Measurements from ENCODE around the gene ATP1A3. TPM values are rescaled to one million over a fixed set of nuclear protein-coding genes. Genes with fewer than 3 reads are reported as not detected.
A peak's percentile ranks its signal among the peaks of the same experiment; 100 is the strongest.

Gene ATP1A3
- total RNA-seq, 1 experiment from 2014 or later, result 34.2 TPM

- ChIA-PET CTCF (interaction anchor here (0.7 to 2.6 kb wide), 12 partner anchors 8 to 68 kb away, joined by 3 to 22 read pairs (median 5); no protein-coding TSS in a partner anchor), POLR2A (no interaction called here)
- TF ChIP-seq MAX (CRISPR knock-in tag; IDR thresholded peaks at IDR 0.05), result no peak
- no peak for TF ChIP-seq TP53 (CRISPR knock-in tag; IDR thresholded peaks at IDR 0.05)
- no peak for TF ChIP-seq STAT6 (CRISPR knock-in tag; conservative IDR thresholded peaks at IDR 0.05; ENCODE audit: low read depth)
- peak; percentile 34; the same call in 1 of the 2 replicates for TF ChIP-seq CTCF (IDR thresholded peaks at IDR 0.05)
- ATAC-seq (peak; percentile 84), DNase-seq (ENCODE audit: low spot score) (peak; percentile 78)
- H3K36me3 Mint-ChIP-seq, result peaks cover 32% of the 10 kb centered on the region
- H3K9me3 Mint-ChIP-seq, result no peaks in the 10 kb centered on the region
- H3K4me3 Mint-ChIP-seq, result no peak overlapping the region
- H3K27ac Mint-ChIP-seq, result peak overlapping the region; percentile 78; the same call in 1 of the 2 replicates
- no peaks in the 10 kb centered on the region for H3K27me3 Mint-ChIP-seq (ENCODE audit: low read depth)
- peaks cover 1% of the 10 kb centered on the region for H3K4me1 Mint-ChIP-seq
Measured at GRCh38 chr19:42023121-42023942, 29.3 kb upstream of the ATP1A3 start.

GRCh38 chr19:42022616-42023015 is 28.6 kb upstream of the ATP1A3 start:
- no peaks in the 10 kb centered on the region for H3K4me1 Mint-ChIP-seq
- POLR2A ChIA-PET, result no interaction called here
- H3K36me3 Mint-ChIP-seq, result peaks cover 34% of the 10 kb centered on the region
- no peak overlapping the region for H3K4me3 Mint-ChIP-seq
- H3K9me3 Mint-ChIP-seq, result no peaks in the 10 kb centered on the region
- CTCF ChIA-PET, result interaction anchor here (0.7 to 2.6 kb wide), 6 partner anchors 10 to 69 kb away, joined by 3 to 22 read pairs (median 5); no protein-coding TSS in a partner anchor
- DNase-seq (ENCODE audit: low spot score), result no peak
- no peak for TF ChIP-seq TEAD1 (CRISPR knock-in tag; IDR thresholded peaks at IDR 0.05)
- no peak for TF ChIP-seq ZNF512 (CRISPR knock-in tag; IDR thresholded peaks at IDR 0.05; ENCODE audit: borderline replicate concordance)
- no peak for TF ChIP-seq NFATC4 (CRISPR knock-in tag; IDR thresholded peaks at IDR 0.05)
- no peak for TF ChIP-seq SOX15 (CRISPR knock-in tag; IDR thresholded peaks at IDR 0.05)
- no peak for TF ChIP-seq ZNF671 (CRISPR knock-in tag; IDR thresholded peaks at IDR 0.05)
- TF ChIP-seq ZNF219 (CRISPR knock-in tag; IDR thresholded peaks at IDR 0.05; ENCODE audit: borderline replicate concordance), result no peak
- TF ChIP-seq FOXP4 (CRISPR knock-in tag; IDR thresholded peaks at IDR 0.05), result no peak
- no peak for TF ChIP-seq CDX4 (CRISPR knock-in tag; IDR thresholded peaks at IDR 0.05; ENCODE audit: borderline replicate concordance)
- no peak for TF ChIP-seq ATF6 (CRISPR knock-in tag; IDR thresholded peaks at IDR 0.05)
- no peaks in the 10 kb centered on the region for H3K27me3 Mint-ChIP-seq (ENCODE audit: low read depth)
- ATAC-seq, result no peak
- H3K27ac Mint-ChIP-seq, result no peak overlapping the region

Measured in WTC11 (cell line).